GM12864 (cell line): ENCODE measurements around the gene MIR17HG.

Experiments used
- DNase-seq: peaks from one replicate; pipeline ENCODE4 v3.0.0-alpha.2; 2011; ENCODE audit warnings: low read depth
- H3K4me3 ChIP-seq: 2 replicates; pipeline ENCODE4 v1.5.1; 2011; ENCODE audit warnings: mild to moderate bottlenecking, low read depth, low read length, control low read depth
- CTCF ChIP-seq: IDR thresholded peaks from 2 replicates; pipeline ENCODE4 v1.5.1; 2011; ENCODE audit warnings: low read depth, mild to moderate bottlenecking, moderate library complexity, low read length, control low read depth, inconsistent platforms; ENCODE audit errors: missing control alignments

The MIR17HG gene

GRCh38 chr13:91357613-91358386 lies 10.3 kb downstream of the MIR17HG start:
- H3K4me3 ChIP-seq: no peak overlapping the region
- DNase-seq: no peak
- TF ChIP-seq CTCF: no peak

GRCh38 chr13:91358387-91358782 lies 10.9 kb downstream of the MIR17HG start:
- no peak for DNase-seq
- H3K4me3 ChIP-seq: no peak overlapping the region
- no peak for TF ChIP-seq CTCF

GRCh38 chr13:91359111-91359510 lies 11.6 kb downstream of the MIR17HG start:
- TF ChIP-seq CTCF: no peak
- no peak overlapping the region for H3K4me3 ChIP-seq
- no peak for DNase-seq

- DNase-seq: no peak
- TF ChIP-seq CTCF: no peak
- no peak overlapping the region for H3K4me3 ChIP-seq
These were observed 12.1 kb downstream of the MIR17HG start for GRCh38 chr13:91359631-91360030.

- H3K4me3 ChIP-seq: no peak overlapping the region
- DNase-seq: no peak
- no peak for TF ChIP-seq CTCF
These were observed 12.8 kb downstream of the MIR17HG start for GRCh38 chr13:91360246-91360751.

- H3K4me3 ChIP-seq: no peak overlapping the region
- no peak for TF ChIP-seq CTCF
- DNase-seq: no peak
These were observed 14.3 kb downstream of the MIR17HG start for GRCh38 chr13:91361755-91362271.

GRCh38 chr13:91362908-91363307 lies 15.4 kb downstream of the MIR17HG start:
- no peak overlapping the region for H3K4me3 ChIP-seq
- no peak for DNase-seq
- TF ChIP-seq CTCF: no peak
